NK-92 (cell line): ENCODE data around the gene TTLL11.

Experiments
- DNase-seq: peaks from one replicate; lab custom pipeline; 2025; ENCODE audit not compliant: unreplicated experiment; lab: John Stamatoyannopoulos, UW

Gene TTLL11

GRCh38 chr9:121945849-121946248 lies 147.3 kb downstream of the TTLL11 start:
- DNase-seq: no peak

- DNase-seq: no peak
Observed at GRCh38 chr9:121945281-121945680, 147.8 kb downstream of the TTLL11 start.

GRCh38 chr9:121944711-121945191 lies 148.4 kb downstream of the TTLL11 start:
- no peak for DNase-seq

DNA sequence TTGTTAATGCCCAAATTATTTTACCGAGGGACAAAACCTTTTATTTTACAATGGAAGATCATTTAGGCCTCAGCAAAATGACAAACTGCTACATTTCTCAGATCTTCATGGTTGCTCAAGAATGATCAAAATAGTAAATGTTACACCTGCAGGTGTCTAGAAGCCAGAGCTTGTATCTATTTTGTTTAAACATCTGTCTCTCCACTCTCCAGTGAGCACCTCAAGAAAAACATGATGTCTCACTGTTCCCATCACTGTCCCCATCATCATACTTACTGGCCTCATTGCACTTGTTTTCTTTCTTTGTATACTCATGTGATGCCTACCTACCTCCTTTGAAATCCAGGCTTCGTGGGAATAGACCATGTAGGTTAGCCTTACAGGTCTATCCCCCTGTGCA lies 149.6 kb downstream of the TTLL11 start:
- DNase-seq: no peak

DNA sequence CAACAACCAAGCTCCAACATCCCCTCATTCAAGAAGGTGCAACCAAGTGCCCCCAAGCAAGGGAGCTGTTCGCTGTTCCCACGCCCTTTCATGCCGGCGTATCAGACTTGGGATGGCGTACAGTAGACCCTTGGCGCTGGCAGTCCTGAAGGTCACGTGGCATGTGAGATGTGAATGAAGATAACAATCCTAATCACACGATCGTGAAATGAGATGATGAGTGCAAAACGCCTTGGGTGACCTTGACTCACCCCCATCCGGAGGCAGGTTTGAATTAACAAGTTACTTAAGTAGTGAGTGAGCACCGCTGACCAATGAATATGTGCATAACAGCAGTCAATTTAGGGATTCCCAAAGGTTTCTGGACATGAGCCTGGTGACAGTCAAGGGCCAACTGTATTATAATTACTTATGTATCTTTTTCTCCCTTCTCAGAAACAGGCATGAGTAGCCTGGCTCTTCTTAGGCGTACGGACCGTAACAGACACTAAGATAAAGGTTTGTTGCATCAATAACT lies 150.2 kb downstream of the TTLL11 start:
- no peak for DNase-seq

DNA sequence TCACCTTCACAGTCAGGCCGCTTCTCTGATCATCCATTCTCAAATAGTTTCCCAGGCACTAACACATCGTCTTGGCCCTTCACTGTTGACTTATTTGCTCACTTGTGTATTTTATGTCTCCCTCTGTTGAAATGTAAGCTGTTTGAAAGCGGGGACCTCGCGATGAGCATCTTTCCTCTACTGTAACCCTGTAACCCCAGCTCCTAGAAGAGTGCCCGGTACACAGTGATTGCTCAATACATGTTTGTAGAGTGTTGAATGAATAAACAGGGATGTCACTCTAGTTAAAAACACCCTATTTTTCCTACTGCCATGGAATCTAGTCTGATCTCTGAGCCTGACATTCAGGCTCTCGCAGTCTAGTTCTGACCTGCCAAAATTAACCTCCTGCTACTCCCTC lies 150.8 kb downstream of the TTLL11 start:
- no peak for DNase-seq

GRCh38 chr9:121939643-121940042 lies 153.5 kb downstream of the TTLL11 start:
- no peak for DNase-seq

DNA sequence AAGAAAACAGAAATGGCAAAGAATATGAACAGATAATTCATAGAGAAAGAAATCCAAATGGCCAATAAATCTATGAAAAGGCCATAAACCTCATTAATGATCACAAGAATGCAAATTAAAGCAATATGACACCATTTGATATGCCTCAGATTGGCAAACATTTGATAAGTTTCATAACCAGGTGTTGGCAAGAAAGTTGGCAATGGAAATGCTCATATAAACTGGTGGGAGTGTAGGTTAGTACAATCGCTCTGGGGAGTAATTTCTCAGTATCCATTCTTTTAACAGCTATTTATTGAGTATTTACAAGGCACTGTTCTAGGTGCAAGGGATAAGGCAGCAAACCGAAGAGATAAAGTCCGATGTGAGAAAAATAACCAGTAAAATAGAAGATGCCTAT lies 154.5 kb downstream of the TTLL11 start:
- DNase-seq: no peak

DNA sequence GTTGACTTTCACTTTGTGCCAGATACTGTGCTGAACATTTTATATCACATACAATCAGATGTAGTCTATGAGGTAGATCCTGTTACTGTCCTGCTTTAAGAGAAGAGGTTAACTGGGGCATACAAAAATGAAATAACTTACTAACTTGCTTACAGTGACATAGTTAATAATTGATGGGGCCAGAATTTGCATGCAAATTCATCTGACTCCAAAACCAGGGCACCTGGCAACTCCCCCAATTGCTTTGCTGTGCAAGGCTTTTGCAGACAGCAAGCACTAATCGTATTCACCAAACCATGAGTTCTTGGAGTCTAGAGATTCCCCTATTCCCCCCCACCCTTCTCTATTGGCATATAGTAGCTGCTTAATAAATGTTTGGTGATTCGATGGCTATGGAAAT lies 155.9 kb downstream of the TTLL11 start:
- DNase-seq: no peak

DNA sequence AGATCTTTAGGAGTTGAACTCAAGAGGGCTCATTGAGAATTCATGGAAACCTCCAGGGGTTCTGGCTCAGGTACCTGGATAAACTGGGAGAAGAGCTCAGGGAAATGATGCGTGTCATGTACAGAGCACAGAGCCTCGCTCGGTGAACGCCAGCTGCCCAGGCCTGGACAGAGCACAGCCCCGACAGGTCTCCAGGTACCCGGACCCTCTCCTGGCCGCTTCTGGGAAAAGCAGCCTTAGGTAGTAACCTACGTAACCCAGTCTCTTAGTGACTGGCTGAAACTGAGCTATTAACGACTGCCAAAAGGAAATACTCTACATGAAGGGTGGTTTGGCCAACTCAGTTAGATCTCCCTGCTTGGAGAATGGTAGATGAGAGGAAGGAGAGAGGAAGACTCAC lies 157.4 kb downstream of the TTLL11 start:
- DNase-seq: no peak

DNA sequence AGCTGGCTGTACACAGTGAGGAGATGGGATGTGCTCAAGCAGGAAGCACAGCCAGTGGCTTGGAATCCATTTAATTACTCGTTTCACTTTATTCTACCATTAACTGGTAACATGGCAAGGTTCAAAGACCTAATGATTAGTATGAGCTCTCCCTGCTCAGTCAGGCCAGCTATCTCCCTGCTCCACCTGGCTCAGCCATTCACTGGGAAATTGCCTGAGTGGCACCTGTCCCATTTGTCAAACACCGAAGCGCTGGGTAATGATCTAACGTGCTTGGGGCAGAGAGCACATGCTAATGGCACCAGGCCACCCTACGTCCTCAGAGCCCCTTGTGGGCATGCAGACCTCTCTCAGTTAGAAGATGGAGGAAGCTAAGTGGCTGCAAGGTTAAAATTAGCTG lies 162.2 kb downstream of the TTLL11 start:
- DNase-seq: no peak

DNA sequence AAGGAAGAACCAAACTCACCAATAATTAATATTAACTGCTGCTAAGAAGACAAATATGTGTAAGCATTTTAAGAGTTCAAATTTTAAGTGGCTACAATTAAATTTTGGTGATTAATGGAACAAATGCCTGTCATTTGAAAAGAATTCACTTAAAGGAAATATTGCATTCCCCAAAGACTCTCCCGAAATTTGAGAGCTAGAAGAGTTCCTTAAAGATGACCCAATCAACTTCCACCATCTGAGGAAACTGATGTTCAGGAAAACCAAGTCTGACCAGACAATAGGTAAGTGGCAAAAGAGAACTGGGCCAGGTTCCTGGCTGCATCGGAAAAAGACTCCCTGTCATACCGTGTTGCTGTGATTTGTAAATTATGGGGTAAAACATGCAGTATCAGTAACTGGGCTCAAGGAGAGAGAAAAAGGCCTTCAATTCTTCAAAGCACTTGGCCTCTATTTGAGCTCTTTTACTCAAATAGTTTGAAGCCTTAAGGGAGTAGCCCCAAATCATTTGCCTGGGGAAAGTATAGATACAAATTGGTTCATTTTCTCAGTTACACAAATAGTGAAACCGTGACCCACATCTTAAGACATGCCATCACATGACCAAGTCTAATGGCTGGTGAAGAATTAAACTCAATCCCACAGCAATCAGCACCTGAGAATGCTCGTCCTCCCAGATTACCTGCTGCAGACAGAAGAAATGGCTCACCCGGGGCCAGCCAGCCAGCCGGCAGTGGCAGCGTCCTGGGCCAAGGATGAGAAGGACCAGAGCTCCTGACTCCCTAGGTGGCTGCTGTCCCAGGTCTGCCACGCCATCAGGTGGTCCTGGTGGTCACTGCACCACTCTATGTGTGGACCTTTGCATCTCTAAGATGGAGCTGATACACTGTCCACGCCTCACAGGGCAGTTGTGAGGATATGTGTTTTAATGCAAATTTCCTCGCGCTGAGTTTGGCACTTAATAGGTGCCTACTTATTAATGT lies 162.9 kb downstream of the TTLL11 start:
- DNase-seq: no peak

- DNase-seq: no peak
Observed at GRCh38 chr9:121927636-121928035, 165.5 kb downstream of the TTLL11 start.

GRCh38 chr9:121927081-121927480 lies 166.0 kb downstream of the TTLL11 start:
- DNase-seq: no peak

- DNase-seq: no peak
Observed at GRCh38 chr9:121926351-121926801, 166.7 kb downstream of the TTLL11 start.

DNA sequence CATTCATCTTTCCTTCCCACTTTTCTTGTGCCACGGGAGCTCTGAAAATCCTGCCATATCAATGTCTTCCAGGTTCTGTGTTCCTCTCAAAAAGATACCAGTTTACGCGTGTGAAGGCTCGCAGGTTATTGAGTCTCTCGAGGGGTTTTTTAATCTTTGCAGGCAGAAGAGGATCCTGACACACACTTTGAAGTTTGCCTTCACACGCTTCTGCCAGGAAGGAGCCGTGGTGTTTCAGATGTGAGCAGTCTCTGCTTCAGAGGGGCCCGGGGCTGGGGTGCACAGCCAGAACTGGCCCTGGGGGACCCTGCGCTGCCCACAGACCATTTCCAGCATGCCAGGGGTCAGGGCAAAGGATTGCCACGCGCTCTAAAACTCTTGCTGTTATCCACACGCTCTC lies 167.2 kb downstream of the TTLL11 start:
- DNase-seq: no peak

DNA sequence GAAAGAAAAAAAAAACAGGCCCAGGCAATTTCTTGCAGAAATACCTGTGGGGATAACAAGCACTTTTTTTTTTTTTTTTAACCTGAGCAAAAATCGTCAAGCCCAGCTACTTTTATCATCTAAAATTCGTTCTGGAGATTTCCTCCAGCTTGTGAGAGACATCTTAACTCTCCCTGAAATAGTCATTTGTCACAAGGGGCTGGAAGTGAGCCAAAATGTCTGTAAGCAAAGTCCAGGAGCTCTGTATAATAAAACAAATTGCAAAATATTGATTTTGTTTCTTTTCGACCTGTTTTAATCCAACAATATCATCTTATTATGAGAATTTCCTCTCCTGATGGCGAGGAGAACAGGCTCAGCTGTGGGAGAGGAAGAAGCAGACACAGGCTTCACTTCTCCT lies 168.4 kb downstream of the TTLL11 start:
- no peak for DNase-seq

DNA sequence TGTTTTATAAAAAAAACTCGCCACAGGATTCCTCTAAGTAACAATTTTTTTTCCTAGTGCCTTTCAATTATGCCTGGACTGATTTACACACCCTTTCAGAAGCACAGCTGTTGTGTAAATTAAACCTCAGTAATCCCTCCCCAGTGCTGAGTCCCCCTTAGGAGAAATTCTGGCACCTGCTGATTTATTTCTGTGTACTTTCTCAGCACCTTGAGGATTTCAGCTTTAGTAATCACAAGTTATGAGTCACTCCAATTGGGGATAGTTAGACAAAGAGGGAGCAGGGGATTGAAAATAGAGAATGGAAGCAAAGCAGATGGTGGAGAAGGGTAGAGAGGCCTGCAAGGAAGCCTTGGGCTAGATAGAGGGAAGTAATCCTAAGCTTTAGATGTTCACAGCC lies 171.7 kb downstream of the TTLL11 start:
- DNase-seq: no peak

DNA sequence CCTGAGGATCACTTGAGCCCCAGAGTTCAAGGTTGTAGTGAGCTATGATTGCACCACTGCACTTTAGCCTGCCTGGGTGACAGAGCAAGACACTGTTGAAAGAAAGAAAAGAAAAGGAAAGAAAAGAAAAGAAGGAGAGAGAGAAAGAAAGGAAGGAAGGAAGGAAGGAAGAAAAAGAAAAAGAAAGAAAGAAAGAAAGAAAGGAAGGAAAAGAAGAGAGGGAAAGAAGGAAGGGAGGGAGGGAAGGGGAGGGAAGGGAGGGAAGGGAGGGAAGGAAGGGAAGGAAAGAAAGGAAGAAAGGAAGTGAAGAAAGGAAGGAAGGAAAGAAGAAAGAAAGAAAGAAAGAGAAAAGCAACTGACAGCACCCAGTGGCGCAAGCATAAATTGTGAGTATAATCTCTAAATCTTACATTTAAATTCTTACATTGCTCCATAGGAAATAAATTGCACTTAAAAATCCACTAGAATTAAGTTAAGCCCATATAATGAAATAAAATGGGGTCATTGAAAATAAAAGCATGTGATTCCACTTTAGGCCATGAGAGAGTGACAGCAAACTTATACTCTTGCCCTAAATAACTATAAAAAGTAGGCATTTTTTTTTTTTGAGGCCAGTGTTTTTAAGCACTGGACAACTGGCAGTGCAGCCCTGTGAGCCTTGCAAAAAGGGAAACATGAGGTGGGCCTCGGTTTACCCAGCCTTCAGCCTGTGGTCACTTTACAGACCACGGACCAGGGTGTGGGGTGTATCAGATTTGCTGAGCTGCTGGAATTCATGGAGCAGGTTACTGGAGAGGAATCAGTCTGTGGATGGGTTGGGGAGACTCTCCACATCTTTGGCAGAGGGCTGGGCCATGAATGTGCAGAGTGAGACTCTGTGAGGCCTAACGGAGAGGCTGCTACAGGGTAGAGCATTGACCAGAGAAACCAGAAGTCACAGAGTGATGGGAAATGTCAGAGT lies 175.5 kb downstream of the TTLL11 start:
- DNase-seq: no peak

DNA sequence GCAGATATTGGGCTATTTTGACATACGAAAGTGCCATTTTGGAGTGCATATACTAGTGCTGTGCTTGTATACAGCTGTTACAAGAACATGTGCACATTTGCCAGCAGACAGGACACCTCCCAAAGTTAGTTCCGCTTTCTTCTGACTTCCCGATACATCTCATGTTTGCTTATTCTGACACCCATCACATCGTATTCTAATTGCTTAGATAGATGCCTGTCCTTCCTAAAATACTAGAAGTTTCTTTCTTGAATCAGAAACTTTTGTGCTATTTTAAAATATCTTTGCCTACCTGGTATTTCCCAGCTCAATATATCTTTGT lies 177.8 kb downstream of the TTLL11 start:
- no peak for DNase-seq

DNA sequence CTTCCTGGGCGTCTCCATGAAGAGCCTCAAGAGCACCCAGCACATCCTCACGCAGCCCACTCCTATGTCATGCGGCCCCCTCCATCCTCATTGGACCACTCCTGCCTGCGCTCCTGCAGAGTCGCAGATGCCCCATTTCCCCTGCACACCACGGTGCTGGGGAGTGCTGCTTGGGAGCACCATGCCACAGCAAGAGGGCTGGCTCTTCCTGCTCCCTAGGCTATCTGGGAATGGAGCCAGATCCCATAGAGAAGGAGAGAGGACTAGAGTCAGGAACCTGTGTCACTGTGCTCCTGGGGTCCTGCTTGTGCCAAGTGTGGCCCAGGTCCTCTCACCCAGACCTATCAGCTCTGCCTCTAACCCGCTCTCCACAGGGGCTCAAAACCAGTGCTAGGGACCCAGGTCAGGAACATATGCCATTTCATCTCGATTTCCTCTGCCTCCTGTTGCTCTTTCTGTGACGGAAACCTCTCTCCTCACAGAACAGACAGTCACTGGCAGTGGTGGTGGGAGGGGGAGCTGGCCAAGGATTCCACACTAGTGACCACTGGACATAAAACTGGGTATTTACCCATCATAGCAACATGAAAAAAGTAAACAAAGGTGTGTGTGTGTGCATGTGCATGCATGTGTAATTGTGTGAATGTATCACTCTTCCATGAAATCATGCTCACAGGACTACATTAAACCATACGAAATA lies 178.4 kb downstream of the TTLL11 start:
- no peak for DNase-seq
